Activated naive CD4-positive, alpha-beta T cell treated with anti-CD3 and anti-CD28 coated beads for 36 hours (primary cell): ENCODE results near the gene ZNF155. TPM values are rescaled to one million over a fixed set of nuclear protein-coding genes. Genes with fewer than 3 reads are reported as not detected.

ENCODE experiments used
- CTCF ChIA-PET: fragments of 350-600 bp; sonication (Branson Sonifier 250); formaldehyde crosslinking; loops from one replicate; lab custom pipeline; 2021; ENCODE audit warnings: antibody characterized with exemption; lab: Charles Lee
- DNase-seq: peaks from one replicate; pipeline ENCODE4 v3.0.0-alpha.2; 2020
- H3K27ac Mint-ChIP-seq: one replicate; pipeline ENCODE4 v1.8.0; 2021; ENCODE audit warnings: mild to moderate bottlenecking, mixed read lengths
- H3K27me3 Mint-ChIP-seq: one replicate; pipeline ENCODE4 v1.8.0; 2021; ENCODE audit warnings: low read depth, mixed read lengths
- H3K36me3 Mint-ChIP-seq: one replicate; pipeline ENCODE4 v1.8.0; 2021; ENCODE audit warnings: low read depth, mixed read lengths
- H3K4me1 Mint-ChIP-seq: one replicate; pipeline ENCODE4 v1.8.0; 2021; ENCODE audit warnings: low read depth, mixed read lengths
- H3K4me3 Mint-ChIP-seq: one replicate; pipeline ENCODE4 v1.8.0; 2021; ENCODE audit warnings: mild to moderate bottlenecking, moderate library complexity, mixed read lengths
- H3K9me3 Mint-ChIP-seq: one replicate; pipeline ENCODE4 v1.8.0; 2021; ENCODE audit warnings: mixed read lengths
- intact Hi-C: fragments of 100-400 bp; cut with micrococcal nuclease; formaldehyde crosslinking; loops from one replicate; pipeline ENCODE4 v1.15.1; 2023
- total RNA-seq, 2 experiments: library from RNA; stranded (reverse); gene quantifications; one replicate each; pipeline ENCODE4 v1.2.3, GENCODE V29; 2021

The ZNF155 gene
- total RNA-seq, 2 experiments from 2014 or later: 2.9 to 3.1 TPM

- Mint-ChIP-seq H3K4me1 (no peaks in the 10 kb centered on the region), H3K27me3 (no peaks in the 10 kb centered on the region), H3K36me3 (peaks cover 17% of the 10 kb centered on the region), H3K9me3 (peaks cover 29% of the 10 kb centered on the region), H3K4me3 (no peak overlapping the region), H3K27ac (no peak overlapping the region)
- intact Hi-C loops: no loop called here
- CTCF ChIA-PET: no interaction called here
- DNase-seq: no peak
Observed at GRCh38 chr19:43960411-43960810, 23.6 kb upstream of the ZNF155 start.

- CTCF ChIA-PET: no interaction called here
- Mint-ChIP-seq H3K4me1 (no peaks in the 10 kb centered on the region), H3K27ac (no peak overlapping the region), H3K9me3 (peaks cover 40% of the 10 kb centered on the region), H3K27me3 (no peaks in the 10 kb centered on the region), H3K36me3 (peaks cover 39% of the 10 kb centered on the region), H3K4me3 (no peak overlapping the region)
- DNase-seq: no peak
- intact Hi-C loops: no loop called here
Observed at GRCh38 chr19:43966079-43966694, 17.8 kb upstream of the ZNF155 start.

- Mint-ChIP-seq H3K4me1 (no peaks in the 10 kb centered on the region), H3K27ac (no peak overlapping the region), H3K27me3 (no peaks in the 10 kb centered on the region), H3K4me3 (no peak overlapping the region), H3K9me3 (peaks cover 30% of the 10 kb centered on the region), H3K36me3 (peaks cover 7% of the 10 kb centered on the region)
- intact Hi-C loops: no loop called here
- DNase-seq: no peak
- CTCF ChIA-PET: no interaction called here
Observed at GRCh38 chr19:43976732-43977131, 7.3 kb upstream of the ZNF155 start.

GRCh38 chr19:43983544-43983911 lies 460 bp upstream of the ZNF155 start:
- no peak overlapping the region for H3K27ac Mint-ChIP-seq
- no peaks in the 10 kb centered on the region for H3K9me3 Mint-ChIP-seq
- intact Hi-C loops: no loop called here
- CTCF ChIA-PET: no interaction called here
- H3K4me1 Mint-ChIP-seq: peaks cover 8% of the 10 kb centered on the region
- H3K4me3 Mint-ChIP-seq: peak overlapping the region; percentile 58
- no peaks in the 10 kb centered on the region for H3K27me3 Mint-ChIP-seq
- peaks cover 11% of the 10 kb centered on the region for H3K36me3 Mint-ChIP-seq
- no peak for DNase-seq

- peaks cover 22% of the 10 kb centered on the region for H3K36me3 Mint-ChIP-seq
- H3K9me3 Mint-ChIP-seq: peaks cover 2% of the 10 kb centered on the region
- H3K4me3 Mint-ChIP-seq: peak overlapping the region; percentile 98
- peak overlapping the region; percentile 91 for H3K27ac Mint-ChIP-seq
- peaks cover 8% of the 10 kb centered on the region for H3K4me1 Mint-ChIP-seq
- DNase-seq: no peak
- intact Hi-C loops: loop anchor here (1.0 kb wide), 4 partner anchors 18 to 111 kb away; partner anchors contain the start of genes ZNF222, ZNF230 and ZNF45
- no peaks in the 10 kb centered on the region for H3K27me3 Mint-ChIP-seq
- CTCF ChIA-PET: no interaction called here
Observed at GRCh38 chr19:43984687-43985000, 656 bp downstream of the ZNF155 start.

GRCh38 chr19:43997631-43998290 lies 13.8 kb downstream of the ZNF155 start:
- CTCF ChIA-PET: no interaction called here
- no peak overlapping the region for H3K27ac Mint-ChIP-seq

GRCh38 chr19:44002212-44002565 lies 18.2 kb downstream of the ZNF155 start:
- no peak for DNase-seq

More at GRCh38 chr19:43997631-43998290, 13.8 kb downstream of the ZNF155 start:
- no peak for DNase-seq
- Mint-ChIP-seq H3K27me3 (no peaks in the 10 kb centered on the region), H3K9me3 (peaks cover 33% of the 10 kb centered on the region), H3K4me3 (no peak overlapping the region), H3K4me1 (peaks cover 9% of the 10 kb centered on the region), H3K36me3 (peaks cover 55% of the 10 kb centered on the region)
- intact Hi-C loops: no loop called here

GRCh38 chr19:44002566-44003460 lies 18.8 kb downstream of the ZNF155 start, which contains the start of gene ZNF230:
Gene ZNF230, plus strand, starts transcription at chr19:44002957. Its CDS starts 4,122 bp downstream, at chr19:44007079.
- peak; percentile 92 for DNase-seq
- intact Hi-C loops: loop anchor here (1.0 to 10.0 kb wide), 9 partner anchors 19 to 304 kb away; partner anchors contain the start of genes ZNF155, ZNF222, ZNF224 and ZNF225
- CTCF ChIA-PET: interaction anchor here (0.8 to 1.3 kb wide), 2 partner anchors 19 to 22 kb away, joined by 3 to 5 read pairs; partner anchors contain the start of genes ZNF155 and ZNF222
- H3K4me1 Mint-ChIP-seq: peaks cover 13% of the 10 kb centered on the region
- H3K36me3 Mint-ChIP-seq: peaks cover 33% of the 10 kb centered on the region
- H3K4me3 Mint-ChIP-seq: peak within 1 kb of the TSS; percentile 99
- peak within 1 kb of the TSS; percentile 92 for H3K27ac Mint-ChIP-seq
- no peaks in the 10 kb centered on the region for H3K27me3 Mint-ChIP-seq
- H3K9me3 Mint-ChIP-seq: peaks cover 34% of the 10 kb centered on the region

More at GRCh38 chr19:44002212-44002565, 18.2 kb downstream of the ZNF155 start:
- peaks cover 13% of the 10 kb centered on the region for H3K4me1 Mint-ChIP-seq
- peaks cover 33% of the 10 kb centered on the region for H3K36me3 Mint-ChIP-seq
- H3K27ac Mint-ChIP-seq: peak overlapping the region; percentile 92
- H3K9me3 Mint-ChIP-seq: peaks cover 35% of the 10 kb centered on the region
- H3K27me3 Mint-ChIP-seq: no peaks in the 10 kb centered on the region
- H3K4me3 Mint-ChIP-seq: peak overlapping the region; percentile 99
- intact Hi-C loops: loop anchor here (1.0 to 10.0 kb wide), 8 partner anchors 18 to 305 kb away; partner anchors contain the start of genes ZNF155, ZNF222, ZNF224 and ZNF225
- CTCF ChIA-PET: no interaction called here

GRCh38 chr19:44003461-44004009 lies 19.5 kb downstream of the ZNF155 start:
- Mint-ChIP-seq H3K27ac (peak overlapping the region; percentile 92), H3K4me3 (peak overlapping the region; percentile 99), H3K36me3 (peaks cover 36% of the 10 kb centered on the region), H3K9me3 (peaks cover 33% of the 10 kb centered on the region), H3K4me1 (peaks cover 13% of the 10 kb centered on the region), H3K27me3 (no peaks in the 10 kb centered on the region)
- intact Hi-C loops: loop anchor here (1.0 to 10.0 kb wide), 4 partner anchors 69 to 304 kb away; partner anchors contain the start of genes ZNF226, ZNF235, ZNF284 and ZNF45
- CTCF ChIA-PET: interaction anchor here (0.7 to 1.3 kb wide), 2 partner anchors 21 to 39 kb away, joined by 3 to 5 read pairs; partner anchors contain the start of gene ZNF222
- DNase-seq: no peak

- peaks cover 58% of the 10 kb centered on the region for H3K36me3 Mint-ChIP-seq
- no peak overlapping the region for H3K27ac Mint-ChIP-seq
- intact Hi-C loops: loop anchor here (10.0 kb wide), 1 partner anchor 159 kb away; the partner anchor contains the start of gene ZNF226
- CTCF ChIA-PET: no interaction called here
- no peak overlapping the region for H3K4me3 Mint-ChIP-seq
- DNase-seq: no peak
- peaks cover 46% of the 10 kb centered on the region for H3K9me3 Mint-ChIP-seq
- H3K27me3 Mint-ChIP-seq: no peaks in the 10 kb centered on the region
- peaks cover 13% of the 10 kb centered on the region for H3K4me1 Mint-ChIP-seq
Observed at GRCh38 chr19:44005973-44006372, 22.0 kb downstream of the ZNF155 start.

- no peaks in the 10 kb centered on the region for H3K27me3 Mint-ChIP-seq
- peaks cover 57% of the 10 kb centered on the region for H3K9me3 Mint-ChIP-seq
- CTCF ChIA-PET: no interaction called here
- H3K36me3 Mint-ChIP-seq: peaks cover 67% of the 10 kb centered on the region
- H3K4me3 Mint-ChIP-seq: no peak overlapping the region
- H3K4me1 Mint-ChIP-seq: peaks cover 6% of the 10 kb centered on the region
- DNase-seq: no peak
- no peak overlapping the region for H3K27ac Mint-ChIP-seq
- intact Hi-C loops: loop anchor here (10.0 kb wide), 1 partner anchor 157 kb away; the partner anchor contains the start of gene ZNF226
Observed at GRCh38 chr19:44007473-44007872, 23.5 kb downstream of the ZNF155 start.
